Measurements from ENCODE around the gene ALKBH4.
"Not testable (repeated sequence)": the region's sequence is repeated elsewhere in the genome, so short reads cannot be mapped to it uniquely, and the experiment has no call there.

The ALKBH4 gene

GRCh38 chr7:102463841-102464576 is 654 bp downstream of the ALKBH4 start:
- no peak for TF ChIP-seq CTCF (conservative IDR thresholded peaks at IDR 0.05; ENCODE audit: low read depth, low read length)
- peak overlapping the region; percentile 99 for H3K4me3 ChIP-seq (ENCODE audit: low read length)
- no peak for DNase-seq (ENCODE audit: low read depth)

GRCh38 chr7:102460467-102460866 is 4.2 kb downstream of the ALKBH4 start:
- no peak for DNase-seq (ENCODE audit: low read depth)
- no peak for TF ChIP-seq CTCF (conservative IDR thresholded peaks at IDR 0.05; ENCODE audit: low read depth, low read length)
- no peak overlapping the region for H3K4me3 ChIP-seq (ENCODE audit: low read length)

- no peak for DNase-seq (ENCODE audit: low read depth)
- no peak overlapping the region for H3K4me3 ChIP-seq (ENCODE audit: low read length)
- no peak for TF ChIP-seq CTCF (conservative IDR thresholded peaks at IDR 0.05; ENCODE audit: low read depth, low read length)
These were observed 5.3 kb downstream of the ALKBH4 start for GRCh38 chr7:102459221-102459844.

GRCh38 chr7:102457352-102457924 is 7.2 kb downstream of the ALKBH4 start:
- no peak for DNase-seq (ENCODE audit: low read depth)
- no peak for TF ChIP-seq CTCF (conservative IDR thresholded peaks at IDR 0.05; ENCODE audit: low read depth, low read length)

GRCh38 chr7:102456327-102456726 is 8.3 kb downstream of the ALKBH4 start:
- no peak for DNase-seq (ENCODE audit: low read depth)
- no peak for TF ChIP-seq CTCF (conservative IDR thresholded peaks at IDR 0.05; ENCODE audit: low read depth, low read length)
- no peak overlapping the region for H3K4me3 ChIP-seq (ENCODE audit: low read length)

More at GRCh38 chr7:102457352-102457924, 7.2 kb downstream of the ALKBH4 start:
- no peak overlapping the region for H3K4me3 ChIP-seq (ENCODE audit: low read length)

- H3K4me3 ChIP-seq (ENCODE audit: low read length): no peak overlapping the region
- DNase-seq (ENCODE audit: low read depth): no peak
- TF ChIP-seq CTCF (conservative IDR thresholded peaks at IDR 0.05; ENCODE audit: low read depth, low read length): no peak
These were observed 9.1 kb downstream of the ALKBH4 start for GRCh38 chr7:102455596-102455995.

GRCh38 chr7:102454932-102455331 is 9.7 kb downstream of the ALKBH4 start:
- H3K4me3 ChIP-seq (ENCODE audit: low read length); DNase-seq (ENCODE audit: low read depth): not testable (repeated sequence)
